Effector CD4-positive, alpha-beta T cell (primary cell): ENCODE results near the gene RSBN1.

Source experiments
- DNase-seq: peaks from one replicate; pipeline ENCODE4 v3.0.0-alpha.2; 2020

RSBN1 gene

GRCh38 chr1:113811156-113811887 lies 954 bp downstream of the RSBN1 start:
- DNase-seq: peak; percentile 8

DNA sequence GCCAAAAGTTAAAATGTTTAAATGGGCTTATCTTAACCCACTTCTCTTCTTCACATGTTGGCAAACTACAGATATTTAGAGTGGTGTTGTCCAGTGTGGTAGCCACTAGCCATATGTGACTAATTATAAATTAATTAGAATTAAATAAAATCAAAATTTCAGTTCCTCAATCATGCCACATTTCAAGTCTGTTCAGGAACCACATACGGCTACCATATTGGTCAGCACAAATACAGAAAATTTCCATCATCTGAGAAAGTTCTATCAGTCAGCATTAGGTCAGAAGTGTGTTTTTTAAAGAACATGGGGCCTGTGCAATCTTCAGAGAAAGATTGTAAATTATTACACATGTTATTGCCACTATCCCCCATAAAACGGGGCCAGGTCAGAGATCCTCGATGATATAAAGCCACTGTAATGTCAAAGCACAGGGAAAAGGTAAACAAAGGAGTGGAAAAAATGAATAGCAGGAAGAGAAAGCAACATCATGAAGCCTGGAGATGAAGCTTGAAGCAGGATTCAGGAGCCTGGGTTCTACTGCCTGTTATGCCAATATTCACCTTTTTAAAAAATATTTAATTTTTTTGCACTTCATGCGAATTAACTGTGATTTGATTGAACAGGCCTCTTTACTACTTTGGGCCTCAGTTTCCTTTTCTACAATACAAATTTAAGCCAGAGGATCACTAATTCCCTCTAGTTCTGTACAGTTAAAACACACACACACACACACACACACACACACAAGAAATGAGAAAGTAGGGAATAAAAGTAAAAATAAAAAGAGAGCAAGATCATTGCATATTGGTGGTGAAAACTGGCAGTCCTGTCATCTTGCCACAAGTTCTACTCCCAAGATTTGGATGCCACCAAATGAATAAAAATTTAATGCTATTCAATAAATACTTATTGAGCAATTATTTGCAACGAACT lies 2.3 kb downstream of the RSBN1 start:
- no peak for DNase-seq

DNA sequence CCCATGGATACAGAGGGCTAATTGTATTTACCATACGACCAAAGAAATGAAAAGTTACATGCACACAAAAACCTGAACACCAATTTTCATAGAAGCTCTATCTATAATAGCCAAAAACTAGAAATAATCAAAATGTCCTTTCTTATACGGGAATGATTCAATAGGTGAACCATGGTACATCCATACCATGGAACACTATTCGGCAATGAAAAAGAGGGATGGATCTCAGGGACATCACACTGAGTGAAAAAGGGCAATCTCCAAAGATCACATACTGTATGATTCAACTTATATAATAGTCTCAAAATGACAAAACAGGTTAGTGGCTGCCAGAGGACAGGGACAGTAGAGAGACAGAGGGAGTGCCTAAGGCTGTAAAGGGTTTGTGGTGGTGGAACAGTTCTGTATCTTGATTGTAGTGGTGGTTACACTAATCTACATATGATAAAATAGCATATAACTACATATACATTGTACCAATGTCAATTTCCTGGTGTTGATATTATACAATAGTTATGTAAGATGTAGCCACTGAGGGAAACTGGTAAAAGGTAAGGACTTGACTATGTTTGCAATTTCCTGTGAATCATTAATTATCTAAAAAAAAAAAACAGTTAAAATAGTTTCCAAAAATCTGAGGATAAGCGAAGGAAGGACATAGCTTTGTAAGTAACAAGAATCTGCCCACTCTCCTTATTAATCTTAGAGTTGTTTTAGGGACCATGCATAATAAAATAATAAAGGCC lies 3.7 kb downstream of the RSBN1 start:
- DNase-seq: no peak

DNA sequence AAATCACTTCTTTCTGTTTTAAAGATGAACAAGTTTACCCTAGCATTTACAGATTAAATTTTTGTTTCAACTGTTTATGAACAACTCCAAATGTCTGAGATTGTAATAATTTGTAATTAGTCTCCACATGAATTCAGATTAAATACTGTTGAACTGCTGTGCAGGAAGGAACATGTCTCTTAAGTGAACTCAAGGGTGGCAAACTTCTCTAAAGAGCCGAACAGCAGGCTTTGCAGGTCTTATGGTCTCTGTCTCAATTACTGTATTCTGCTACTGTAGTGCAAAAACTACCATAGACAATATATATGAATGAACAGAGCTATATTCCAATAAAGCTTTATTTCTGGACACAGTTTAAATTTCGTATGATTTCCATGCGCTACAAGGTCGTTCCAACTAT lies 6.6 kb downstream of the RSBN1 start:
- DNase-seq: no peak

GRCh38 chr1:113805256-113805531 lies 7.1 kb downstream of the RSBN1 start:
- DNase-seq: no peak

DNA sequence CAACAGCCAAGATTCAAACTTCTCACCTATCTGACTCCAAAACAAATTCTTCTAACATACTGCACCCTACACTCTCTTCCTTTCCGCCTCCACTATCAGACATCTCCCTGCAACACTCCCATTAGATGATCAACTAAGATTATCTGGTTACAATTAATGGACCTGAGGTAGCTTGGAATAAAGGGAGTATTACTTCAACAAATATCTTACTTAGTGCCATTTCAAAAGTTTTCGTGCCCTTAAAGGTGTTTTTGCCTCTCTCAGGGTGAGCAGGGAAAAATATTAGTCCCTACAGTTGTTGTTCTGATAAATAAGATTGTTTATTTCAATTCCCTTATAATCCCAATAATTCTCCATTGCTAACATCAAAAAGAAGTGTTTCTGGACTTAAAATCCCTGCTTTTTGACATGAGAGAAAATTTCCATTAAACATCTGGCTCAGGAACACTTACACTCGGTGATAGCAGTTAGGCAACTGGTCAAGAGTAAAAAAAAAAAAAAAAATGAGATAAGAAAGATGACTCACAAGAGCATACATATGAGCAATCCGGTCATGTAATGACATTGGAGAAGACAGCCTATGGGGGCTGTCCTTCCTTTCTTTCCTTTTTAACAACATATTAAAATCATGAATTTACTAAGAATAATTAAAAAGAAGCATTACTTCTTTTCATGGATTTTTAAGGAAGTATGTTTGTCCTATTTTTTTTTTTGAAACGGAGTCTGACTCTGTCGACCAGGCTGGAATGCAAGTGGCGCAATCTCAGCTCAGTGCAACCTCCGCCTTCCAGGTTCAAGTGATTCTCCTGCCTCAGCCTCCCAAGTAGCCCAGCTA lies 7.6 kb downstream of the RSBN1 start:
- DNase-seq: no peak

DNA sequence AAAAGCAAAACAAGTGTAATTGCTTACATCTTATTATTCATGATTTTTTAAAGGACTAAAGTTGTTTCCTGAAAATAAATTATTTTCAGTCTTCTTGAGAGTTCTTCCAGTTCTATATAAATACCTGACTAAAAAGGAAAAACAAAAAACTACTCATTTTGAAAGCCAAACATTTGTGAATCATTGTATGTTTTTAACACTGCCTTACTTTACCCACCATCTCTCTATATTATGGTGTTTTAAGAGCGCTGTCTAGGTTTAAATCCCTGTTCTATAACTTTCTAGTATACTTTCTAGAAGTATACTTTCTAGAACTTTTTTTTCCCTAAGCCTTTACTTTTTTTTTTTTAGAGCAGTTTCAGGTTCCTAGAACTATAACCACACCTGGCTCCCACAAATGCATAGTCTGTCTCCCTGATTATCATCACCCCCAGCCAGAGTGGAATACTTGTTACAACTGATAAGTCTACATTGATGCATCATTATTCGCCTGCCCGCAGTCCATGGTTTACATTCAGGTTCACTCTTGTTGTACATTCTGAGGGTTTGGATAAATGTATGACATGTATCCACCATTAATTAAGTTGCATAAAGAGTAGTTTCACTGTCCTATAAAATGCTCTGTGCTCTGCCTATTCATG lies 9.8 kb downstream of the RSBN1 start:
- no peak for DNase-seq

- no peak for DNase-seq
These were observed 11.8 kb downstream of the RSBN1 start for GRCh38 chr1:113800487-113800886.

GRCh38 chr1:113797472-113797871 lies 14.8 kb downstream of the RSBN1 start:
- DNase-seq: no peak

- DNase-seq: no peak
These were observed 18.1 kb downstream of the RSBN1 start for GRCh38 chr1:113793878-113794834.

DNA sequence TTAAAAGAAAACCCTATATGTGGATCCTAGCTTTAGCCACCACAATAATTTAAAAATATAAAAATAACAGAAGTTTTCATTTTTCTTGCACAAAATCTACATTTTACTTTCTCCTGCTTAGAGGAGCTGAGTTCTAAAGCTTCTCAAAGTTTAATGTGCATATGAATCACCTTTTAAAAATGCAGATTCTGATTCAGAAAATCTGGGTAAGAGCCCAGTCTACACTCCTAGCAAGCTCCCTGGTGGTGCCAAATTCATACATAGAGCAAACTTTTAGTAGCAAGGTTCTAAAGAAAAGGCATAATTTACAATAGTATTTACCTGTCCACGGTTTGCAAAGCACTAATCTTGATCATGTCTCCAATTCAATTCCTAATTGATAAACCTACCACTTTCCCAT lies 19.3 kb downstream of the RSBN1 start:
- no peak for DNase-seq

DNA sequence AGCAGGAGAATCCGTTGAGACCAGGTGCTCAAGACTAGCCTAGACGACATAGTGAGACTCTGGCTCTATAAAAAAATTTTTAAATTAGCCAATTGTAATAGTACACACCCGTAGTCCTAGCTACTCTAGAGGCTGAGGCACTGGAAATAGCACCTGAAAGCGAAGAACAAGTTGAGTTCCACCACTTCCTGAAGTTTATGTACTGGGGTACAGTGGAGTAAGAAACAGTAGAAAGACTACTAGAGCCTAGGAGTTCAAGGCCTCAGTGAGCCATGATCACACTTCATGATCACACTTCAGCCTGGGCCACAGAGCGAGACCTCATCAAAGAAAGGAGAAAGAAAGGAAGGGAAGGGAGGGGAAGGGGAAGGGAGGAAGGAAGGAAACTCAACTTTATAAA lies 19.8 kb downstream of the RSBN1 start:
- DNase-seq: no peak

GRCh38 chr1:113788802-113789201 lies 23.5 kb downstream of the RSBN1 start:
- DNase-seq: no peak

DNA sequence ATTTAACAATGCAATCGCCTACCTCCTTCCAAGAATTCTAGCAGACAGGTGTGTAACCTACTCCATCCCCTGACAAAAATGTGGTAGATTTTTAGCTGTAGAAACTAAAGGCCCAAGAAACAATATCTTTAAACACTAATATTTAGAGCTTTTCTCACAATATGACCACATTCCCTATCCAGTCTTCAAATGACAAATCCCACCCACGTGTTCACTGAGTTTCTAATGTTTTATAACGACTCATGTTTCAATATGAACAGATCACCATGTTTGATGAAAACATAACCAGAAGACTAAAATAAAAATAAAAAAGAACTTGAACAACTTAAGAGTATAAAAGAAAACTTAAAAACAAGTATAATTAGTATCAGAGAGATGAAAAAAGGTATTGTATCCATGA lies 24.6 kb downstream of the RSBN1 start:
- DNase-seq: no peak

DNA sequence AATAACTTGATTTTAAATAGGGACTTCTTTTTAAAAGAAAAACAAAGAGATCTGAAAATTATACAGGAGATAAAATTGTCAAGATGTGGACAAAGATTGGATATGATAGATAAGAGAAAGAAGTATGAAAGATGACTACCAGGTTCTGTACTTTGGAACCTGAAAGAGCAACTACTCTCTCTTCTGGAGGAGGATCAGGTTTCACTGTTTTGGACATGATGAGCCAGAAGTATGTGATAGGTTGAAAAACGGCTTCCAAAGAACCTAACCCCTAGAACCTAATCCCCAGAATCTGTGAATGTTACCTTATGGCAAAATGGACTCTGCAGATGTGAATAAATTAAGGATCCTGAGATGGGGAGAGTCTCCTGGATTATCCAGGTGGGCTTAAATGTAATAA lies 26.2 kb downstream of the RSBN1 start:
- DNase-seq: no peak

DNA sequence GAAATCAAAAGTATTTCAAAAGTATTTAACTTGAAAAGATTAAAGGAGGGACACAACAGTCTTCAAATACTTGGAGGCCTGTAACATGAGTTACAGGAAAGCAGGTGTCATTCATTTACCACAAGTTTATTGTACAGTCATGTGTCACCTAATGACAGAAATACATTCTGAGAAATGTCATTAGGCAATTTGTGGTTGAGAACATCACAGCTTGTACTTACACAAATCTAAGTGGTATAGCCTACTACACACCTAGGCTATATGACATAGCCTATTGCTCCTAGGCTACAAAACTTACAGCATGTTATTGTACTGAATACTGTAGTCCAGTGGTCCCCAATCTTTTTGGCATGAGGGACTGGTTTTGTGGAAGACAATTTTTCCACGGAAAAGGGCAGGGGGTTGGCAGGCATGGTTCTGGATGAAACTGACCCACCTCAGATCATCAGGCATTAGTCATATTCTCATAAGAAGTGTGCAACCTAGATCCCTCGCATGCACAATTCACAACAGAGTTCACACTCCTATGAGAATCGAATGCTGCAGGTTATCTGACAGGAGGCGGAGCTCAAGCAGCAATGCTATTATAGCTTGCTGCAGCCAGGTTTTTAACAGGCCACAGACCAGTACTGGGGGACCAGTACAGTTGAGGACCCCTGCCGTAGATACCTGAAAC lies 28.0 kb downstream of the RSBN1 start:
- no peak for DNase-seq

GRCh38 chr1:113783254-113784103 lies 28.8 kb downstream of the RSBN1 start:
- peak; percentile 38 for DNase-seq

DNA sequence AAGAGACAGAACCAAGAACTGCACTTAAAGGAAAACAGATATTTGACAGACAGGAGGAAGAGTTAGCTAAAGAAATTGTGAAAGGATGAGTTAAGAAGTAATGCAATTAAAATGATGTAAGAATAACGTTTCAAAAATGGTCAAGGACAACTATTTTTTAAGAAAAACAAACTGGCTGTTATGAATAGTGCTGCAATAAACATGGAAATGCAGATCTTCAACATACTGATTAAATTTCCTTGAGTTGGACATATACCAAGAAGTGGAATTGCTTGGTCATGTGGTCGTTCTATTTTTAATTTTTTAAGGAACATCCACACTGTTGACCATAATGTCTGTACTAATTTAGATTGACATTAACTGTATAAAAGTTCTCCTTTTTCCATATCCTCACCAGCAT lies 29.9 kb downstream of the RSBN1 start:
- DNase-seq: no peak

GRCh38 chr1:113780374-113781146 lies 31.7 kb downstream of the RSBN1 start:
- no peak for DNase-seq
